Psoas muscle (tissue), 8 donors: ENCODE data around the gene TSC1. TPM values are rescaled to one million over a fixed set of nuclear protein-coding genes. Genes with fewer than 3 reads are reported as not detected.

ENCODE experiments used
- ATAC-seq, 4 donors: fragments of 200-7000 bp; cut with Tn5 transposase; one replicate each; pipeline ENCODE4 v1.9.1; 2020; ENCODE audit warnings: moderate library complexity in 3 of 4, mild to moderate bottlenecking in 2 of 4
- DNase-seq, 2 donors: peaks; one replicate each; pipeline ENCODE4 v3.0.0-alpha.2; 2020
- H3K27ac ChIP-seq: fragments of 200-600 bp; one replicate; pipeline ENCODE4 v1.8.0; 2022
- H3K27me3 ChIP-seq, 3 donors: fragments of 200-600 bp in 1 of 3; one replicate each; pipeline versions ENCODE4 v1.6.1 to v1.8.0; 2013 to 2022; ENCODE audit warnings: low read length in 2 of 3, mild to moderate bottlenecking in 2 of 3, moderate library complexity in 1 of 3; ENCODE audit not compliant: insufficient read depth in 3 of 3
- H3K36me3 ChIP-seq, 2 donors: fragments of 200-600 bp in 1 of 2; one replicate each; pipeline versions ENCODE4 v1.6.1 to v1.8.0; 2013 to 2022; ENCODE audit warnings: low read depth in 1 of 2, mild to moderate bottlenecking in 1 of 2, moderate library complexity in 1 of 2; ENCODE audit not compliant: insufficient read depth in 1 of 2
- H3K4me1 ChIP-seq: fragments of 200-600 bp; one replicate; pipeline ENCODE4 v1.8.0; 2022
- H3K4me3 ChIP-seq: fragments of 200-600 bp; one replicate; pipeline ENCODE4 v1.8.0; 2022; ENCODE audit warnings: mild to moderate bottlenecking
- H3K9me3 ChIP-seq: fragments of 200-600 bp; one replicate; pipeline ENCODE4 v1.8.0; 2022
- CTCF ChIP-seq: fragments of 200-600 bp; IDR thresholded peaks from one replicate; pipeline ENCODE4 v1.8.0; 2022; ENCODE audit warnings: antibody characterized with exemption
- WGBS, 3 donors: extraction: QIAGEN DNeasy Blood & Tissue Kit; methylation state at CpG; one replicate each; pipeline versions ENCODE4 v1.1.6 to v1.1.7; 2013; 5-methylcytosine and 5-hydroxymethylcytosine counted together
- intact Hi-C, 2 donors: fragments of 100-400 bp; cut with DNase I; formaldehyde crosslinking; loops; one replicate each; pipeline versions ENCODE4 v1.11.0 to v1.14.2; 2022
- polyA plus RNA-seq, 3 donors: library from polyadenylated mRNA; stranded (reverse); fragments of 200-250 nt; gene quantifications; one replicate each; pipeline ENCODE4 v1.2.3, GENCODE V29; 2013
- total RNA-seq, 4 donors: library from RNA; stranded (reverse); fragmentation: NEBNext Ultra II Directional in 2 of 4; extraction: Animal tissue kit (Norgen Biotek cat#: 25700) in 2 of 4; gene quantifications; one replicate each; pipeline versions ENCODE4 v1.2.1 to v1.2.4, GENCODE V29; 2021 to 2023
- donor health status: healthy with polysubstance abuse.
- donor health status: DM: no; HTN: no; CAD: no; lungs with moderate emphysema.
- donor health status: Bipolar disorder and iron deficiency.
- donor health status: healthy.
- donor health status: DM: yes; HTN: yes; CAD: no.
- donor health status: DM: no; HTN: no; CAD: no.
- donor health status: DM: no; HTN: no; CAD: no.
- donor health status: DM: yes; HTN: yes; CAD: no.

The TSC1 gene
- total and polyA plus RNA-seq, 7 donors = 13.1 to 38.4 (median 26.8) TPM

- no peaks in the 10 kb centered on the region for H3K9me3 ChIP-seq
- H3K4me1 ChIP-seq = no peaks in the 10 kb centered on the region
- intact Hi-C loops = no loop called here
- WGBS, 3 donors = 66 to 70% (median 67%) methylated on average over 6 of the region's 6 CpGs
- H3K4me3 ChIP-seq = no peak overlapping the region
- TF ChIP-seq CTCF = no peak
- no peak overlapping the region for H3K27ac ChIP-seq
- no peaks in the 10 kb centered on the region for H3K36me3 ChIP-seq
- ATAC-seq (no peak), DNase-seq (no peak)
- H3K27me3 ChIP-seq = no peaks in the 10 kb centered on the region
Measured at GRCh38 chr9:132882616-132883015, 61.8 kb downstream of the TSC1 start.

- Histone ChIP-seq H3K36me3 (no peaks in the 10 kb centered on the region), H3K4me1 (no peaks in the 10 kb centered on the region), H3K27ac (no peak overlapping the region), H3K9me3 (no peaks in the 10 kb centered on the region), H3K4me3 (no peak overlapping the region), H3K27me3 (no peaks in the 10 kb centered on the region)
- ATAC-seq (no peak), DNase-seq (no peak)
- TF ChIP-seq CTCF = no peak
- WGBS, 3 donors = 81 to 86% (median 82%) methylated on average over 6 of the region's 6 CpGs
- intact Hi-C loops = no loop called here
Measured at GRCh38 chr9:132881826-132882225, 62.6 kb downstream of the TSC1 start.

GRCh38 chr9:132880324-132880661 lies 64.1 kb downstream of the TSC1 start:
- no peaks in the 10 kb centered on the region for H3K36me3 ChIP-seq
- DNase-seq (no peak), ATAC-seq (no peak)
- no peak for TF ChIP-seq CTCF
- intact Hi-C loops = no loop called here
- no peaks in the 10 kb centered on the region for H3K4me1 ChIP-seq
- 59 to 64% (median 62%) methylated on average over 7 of the region's 7 CpGs for WGBS, 3 donors
- H3K9me3 ChIP-seq = no peaks in the 10 kb centered on the region
- H3K27ac ChIP-seq = no peak overlapping the region
- no peaks in the 10 kb centered on the region for H3K27me3 ChIP-seq
- no peak overlapping the region for H3K4me3 ChIP-seq

GRCh38 chr9:132879457-132880323 lies 64.7 kb downstream of the TSC1 start:
- no peaks in the 10 kb centered on the region for H3K9me3 ChIP-seq
- no peaks in the 10 kb centered on the region for H3K27me3 ChIP-seq
- DNase-seq (no peak), ATAC-seq (no peak)
- H3K36me3 ChIP-seq = no peaks in the 10 kb centered on the region
- whole genome bisulfite sequencing, 3 donors = 77 to 88% (median 81%) methylated on average over 6 of the region's 6 CpGs
- no peak overlapping the region for H3K4me3 ChIP-seq
- no peaks in the 10 kb centered on the region for H3K4me1 ChIP-seq
- no peak for TF ChIP-seq CTCF
- intact Hi-C loops = no loop called here
- no peak overlapping the region for H3K27ac ChIP-seq
